Measurements from ENCODE around the gene CLEC16A.
A peak's percentile ranks its signal among the peaks of the same experiment; 100 is the strongest.

CLEC16A gene

DNA sequence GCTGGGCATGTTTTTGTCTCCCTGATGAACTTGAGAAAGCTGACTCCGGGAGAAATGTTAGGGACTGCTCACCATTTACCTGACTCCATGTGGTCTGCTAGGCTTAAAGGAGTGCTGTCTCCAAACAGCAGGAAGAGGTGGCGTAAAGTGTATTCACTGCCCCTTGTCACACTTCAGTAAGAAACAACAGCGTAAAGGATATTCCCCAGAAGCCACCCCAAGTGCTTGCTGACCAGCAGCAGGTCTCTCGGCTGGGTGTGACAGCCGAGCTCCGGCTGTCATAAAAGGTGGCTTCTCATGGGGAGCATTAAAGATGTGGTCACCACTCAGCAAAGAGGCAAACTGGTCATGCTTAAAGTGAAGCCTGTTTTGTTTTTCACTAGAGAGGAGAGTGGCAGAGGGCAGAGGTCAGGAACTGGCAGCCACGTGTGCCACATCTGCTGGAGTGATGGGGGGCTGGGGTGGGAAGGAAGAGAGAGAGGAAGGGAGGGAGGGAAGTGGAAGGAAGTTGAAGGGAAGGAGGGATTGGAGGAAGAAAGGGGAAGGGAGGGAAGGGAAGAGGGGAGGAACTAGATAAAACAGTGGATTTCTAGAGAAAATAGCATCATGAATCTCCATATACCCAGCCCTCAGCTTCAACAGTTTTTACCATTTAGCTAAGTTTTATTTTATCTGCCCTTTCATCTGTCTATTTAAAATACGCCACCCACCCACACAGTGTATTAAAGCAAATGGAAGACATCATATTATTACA is 119.3 kb downstream of the CLEC16A start:
- no peak for DNase-seq (ENCODE audit: low read depth)

DNA sequence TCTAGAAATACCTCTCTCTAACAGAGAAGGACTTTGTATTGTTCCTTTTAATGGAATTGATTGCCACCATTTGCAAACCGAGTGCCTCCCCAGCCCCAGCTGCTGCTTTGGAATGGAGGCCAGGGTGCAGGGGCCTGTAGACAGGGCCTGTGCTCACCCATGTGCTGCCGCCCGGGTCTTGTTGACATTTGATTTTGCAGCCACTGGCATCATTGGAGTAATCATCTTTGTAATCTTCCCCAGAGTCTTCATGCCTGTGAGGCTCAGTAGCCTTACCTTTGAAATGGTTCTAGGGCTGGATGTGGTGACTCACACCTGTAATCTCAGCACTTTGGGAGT is 119.8 kb downstream of the CLEC16A start:
- DNase-seq (ENCODE audit: low read depth) = no peak

DNA sequence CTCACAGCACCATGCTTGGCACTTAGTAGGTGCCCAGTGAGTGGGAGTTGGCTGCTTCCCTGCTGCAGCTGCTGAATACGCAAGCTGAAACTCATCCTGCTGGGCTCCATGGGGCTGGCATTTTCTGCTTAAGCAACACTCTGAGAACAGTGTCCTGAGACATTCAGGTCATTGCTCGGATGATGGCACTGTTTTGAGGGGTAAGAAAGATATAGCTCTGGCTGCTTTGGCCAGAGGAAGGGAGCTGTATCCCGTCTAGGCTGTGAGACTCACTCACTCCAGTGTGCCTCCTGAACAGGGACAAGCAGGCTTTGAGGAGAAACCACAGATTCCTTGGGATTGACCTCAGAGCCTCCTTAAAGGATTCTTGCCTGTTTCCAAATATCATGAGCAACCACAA is 120.5 kb downstream of the CLEC16A start:
- no peak for DNase-seq (ENCODE audit: low read depth)

DNA sequence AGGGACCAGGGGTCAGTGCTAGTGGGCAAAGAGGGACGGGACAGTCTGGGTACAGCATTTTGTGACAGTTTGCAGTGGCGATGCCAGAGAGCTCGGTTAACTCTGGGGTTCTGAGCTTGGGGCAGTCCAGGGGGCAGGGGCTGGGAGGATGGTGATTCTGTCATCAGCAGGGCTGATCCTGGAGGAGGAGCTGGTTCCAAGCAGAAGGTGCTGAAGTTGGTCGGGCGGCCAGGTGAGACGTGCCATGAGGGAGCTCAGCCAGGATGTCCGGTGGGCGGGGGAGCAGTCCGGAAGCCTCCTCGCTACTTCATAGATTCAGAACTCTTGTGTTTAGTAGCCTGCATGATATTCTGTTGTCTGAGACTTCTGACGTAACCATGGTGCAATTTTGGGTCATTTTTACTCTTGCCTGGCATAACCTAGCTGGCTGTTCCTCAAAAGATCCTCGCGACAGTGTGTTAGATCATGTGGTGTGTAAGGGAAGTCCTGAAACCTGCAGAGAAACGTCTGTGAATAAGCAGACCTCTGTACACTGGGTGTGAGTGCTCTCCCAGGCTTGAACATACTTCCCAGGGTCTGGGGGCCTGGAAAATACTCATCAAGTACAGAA is 122.0 kb downstream of the CLEC16A start:
- no peak for DNase-seq (ENCODE audit: low read depth)

DNA sequence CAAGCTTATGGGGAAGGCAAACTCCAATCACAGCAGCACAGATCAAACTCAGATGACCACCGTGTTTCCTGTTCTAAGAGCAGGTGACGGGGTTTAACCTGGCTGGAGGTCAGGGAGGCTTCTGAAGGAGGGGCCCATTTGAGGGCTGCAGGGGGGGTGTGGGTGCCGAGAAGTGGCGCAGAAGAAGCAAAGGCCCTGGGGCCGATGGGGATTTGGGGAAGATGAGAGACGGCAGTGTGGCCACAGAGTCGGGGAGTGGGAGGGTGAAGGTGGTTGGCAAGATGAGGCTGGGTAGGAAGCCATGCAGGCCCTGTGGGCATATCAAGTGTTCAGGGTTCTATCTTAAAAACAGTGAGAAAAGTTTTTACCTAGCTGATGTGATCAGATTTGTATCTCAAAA is 122.9 kb downstream of the CLEC16A start:
- no peak for DNase-seq (ENCODE audit: low read depth)

DNA sequence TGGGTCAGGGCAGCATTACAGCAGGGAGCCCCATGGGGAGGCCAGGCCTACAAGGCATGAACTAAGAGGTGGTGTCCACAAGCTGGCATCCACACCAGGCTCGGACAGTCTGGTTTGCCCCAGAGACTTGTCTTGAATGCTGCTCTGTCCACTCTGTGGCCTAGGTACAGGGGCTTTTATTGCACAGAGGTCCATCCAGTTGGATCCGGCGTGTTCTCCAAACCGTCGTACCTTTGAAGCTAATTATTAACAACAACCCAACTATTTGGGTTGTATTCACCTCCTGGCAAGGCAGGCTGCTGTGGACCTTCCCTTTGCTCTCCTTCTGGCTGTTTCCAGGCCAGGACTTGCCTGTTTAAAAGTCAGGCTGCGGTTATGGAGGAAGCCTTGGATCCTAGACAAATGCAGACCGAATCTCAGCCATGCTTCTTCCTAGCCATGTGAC is 123.4 kb downstream of the CLEC16A start:
- no peak for DNase-seq (ENCODE audit: low read depth)

DNA sequence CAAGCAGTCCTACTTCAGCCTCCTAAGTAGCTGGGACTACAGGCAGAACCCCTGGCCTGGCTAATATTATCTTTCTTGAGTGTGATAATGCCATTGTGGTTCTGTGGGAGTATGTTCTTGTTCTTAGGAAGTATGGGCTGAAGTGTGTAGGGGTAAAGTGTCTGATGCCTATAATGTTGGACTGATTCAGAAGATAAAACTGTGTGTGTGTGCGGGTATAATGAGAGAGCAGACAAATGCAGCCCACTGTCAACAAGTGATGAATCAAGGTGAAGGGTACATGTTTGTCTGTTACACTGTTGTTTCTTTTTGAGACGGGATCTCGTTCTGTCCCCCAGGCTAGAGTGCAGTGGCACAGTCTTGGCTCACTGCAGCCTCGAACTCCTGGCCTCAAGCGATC is 127.5 kb downstream of the CLEC16A start:
- DNase-seq (ENCODE audit: low read depth) = no peak

DNA sequence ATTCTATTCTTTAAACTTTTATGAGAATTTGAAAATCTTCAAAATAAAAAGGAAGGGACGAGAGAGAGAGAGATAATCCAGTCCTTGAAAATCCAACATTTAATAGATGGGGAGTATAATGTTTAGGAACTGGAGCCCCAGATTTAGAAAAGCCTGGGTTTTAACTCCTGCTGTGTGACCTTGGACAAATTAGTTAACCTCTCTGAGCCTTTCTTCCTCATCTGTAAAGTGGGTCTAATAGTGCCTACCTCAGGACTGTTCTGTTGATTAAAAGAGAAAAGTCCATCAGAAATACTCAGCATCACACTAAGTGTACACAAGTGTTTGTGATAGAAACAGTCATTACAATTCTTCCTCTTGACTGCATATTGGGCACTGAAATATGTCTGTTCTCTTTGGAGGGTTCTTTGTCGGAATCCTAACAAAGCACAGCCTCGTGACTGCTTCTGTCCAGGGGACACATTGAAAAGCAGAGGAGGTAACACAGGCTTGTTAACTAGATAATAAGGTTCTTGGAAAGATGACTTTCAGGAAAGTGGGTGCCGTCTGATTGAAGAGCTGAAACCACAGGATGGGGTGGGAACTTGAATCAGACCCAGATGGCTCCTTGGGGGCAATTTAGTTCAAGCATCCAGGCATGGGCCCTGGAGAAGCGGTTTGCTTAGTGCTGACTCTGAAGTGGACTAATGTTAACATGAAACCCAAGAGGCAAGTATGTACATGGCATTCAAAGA is 128.2 kb downstream of the CLEC16A start:
- DNase-seq (ENCODE audit: low read depth) = no peak

DNA sequence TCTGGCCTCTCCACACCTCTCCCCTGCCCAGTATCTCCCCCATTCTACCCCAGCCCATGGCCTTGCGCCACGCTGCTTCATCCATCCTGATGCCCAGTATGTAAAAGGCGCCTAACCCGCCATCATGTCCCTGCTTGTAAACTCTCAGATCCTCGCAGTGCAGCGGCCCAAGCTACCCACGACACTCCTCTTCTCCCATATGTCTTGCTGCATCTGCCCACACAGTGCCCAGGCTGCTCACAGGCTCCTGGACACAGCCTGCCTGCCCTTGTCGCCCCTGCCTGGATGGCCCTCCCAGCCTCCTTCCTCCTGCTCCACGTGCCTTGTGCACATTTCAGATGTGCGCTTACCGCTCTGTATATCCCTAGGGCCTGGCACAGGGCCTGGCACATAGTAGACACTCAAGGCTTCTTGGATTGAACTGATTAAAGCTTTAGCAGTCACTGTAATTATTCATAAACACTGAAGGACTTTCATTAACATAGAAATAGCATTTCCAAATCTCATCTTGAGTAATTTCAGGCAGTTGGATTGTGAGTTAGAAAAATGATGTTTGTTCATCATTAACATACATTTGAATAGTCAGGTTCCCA is 129.1 kb downstream of the CLEC16A start:
- no peak for DNase-seq (ENCODE audit: low read depth)

DNA sequence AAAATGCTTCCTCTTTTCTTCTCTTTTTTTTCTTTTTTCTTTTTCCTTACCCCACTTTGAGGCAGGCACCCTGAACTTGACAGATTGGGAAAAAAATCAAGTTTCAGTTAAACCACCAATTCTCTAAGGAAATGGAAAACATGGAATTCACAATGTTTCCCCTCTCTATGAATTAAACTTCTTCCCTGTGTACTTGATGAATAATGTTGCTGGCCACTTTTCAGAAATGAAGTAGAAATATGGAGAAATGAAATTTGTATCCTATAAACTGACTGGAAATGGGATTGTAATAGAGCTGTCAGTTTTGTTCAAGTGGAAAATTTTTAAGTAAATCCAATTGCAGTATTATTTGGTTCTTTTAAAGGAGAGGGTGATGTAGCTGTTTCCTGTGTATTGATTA is 129.8 kb downstream of the CLEC16A start:
- DNase-seq (ENCODE audit: low read depth) = no peak

DNA sequence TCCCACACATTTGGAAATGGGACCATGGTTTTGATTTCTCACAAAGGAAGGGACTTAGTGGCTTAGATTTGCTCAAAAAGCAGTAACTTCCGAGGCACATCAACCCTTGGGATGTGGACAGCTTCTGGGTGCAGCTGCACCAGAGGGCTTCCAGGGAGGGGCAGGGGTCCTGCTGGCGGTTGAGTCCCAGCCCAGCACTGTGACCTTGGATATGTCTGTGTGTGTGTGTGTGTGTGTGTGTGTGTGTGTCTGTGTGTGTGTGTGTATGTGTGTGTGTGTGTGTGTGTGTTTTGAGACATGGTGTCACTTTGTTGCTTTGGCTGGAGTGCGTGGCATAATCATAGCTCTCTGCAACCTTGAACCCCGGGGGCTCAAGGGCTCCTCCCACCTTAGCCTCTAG is 130.8 kb downstream of the CLEC16A start:
- DNase-seq (ENCODE audit: low read depth) = no peak

DNA sequence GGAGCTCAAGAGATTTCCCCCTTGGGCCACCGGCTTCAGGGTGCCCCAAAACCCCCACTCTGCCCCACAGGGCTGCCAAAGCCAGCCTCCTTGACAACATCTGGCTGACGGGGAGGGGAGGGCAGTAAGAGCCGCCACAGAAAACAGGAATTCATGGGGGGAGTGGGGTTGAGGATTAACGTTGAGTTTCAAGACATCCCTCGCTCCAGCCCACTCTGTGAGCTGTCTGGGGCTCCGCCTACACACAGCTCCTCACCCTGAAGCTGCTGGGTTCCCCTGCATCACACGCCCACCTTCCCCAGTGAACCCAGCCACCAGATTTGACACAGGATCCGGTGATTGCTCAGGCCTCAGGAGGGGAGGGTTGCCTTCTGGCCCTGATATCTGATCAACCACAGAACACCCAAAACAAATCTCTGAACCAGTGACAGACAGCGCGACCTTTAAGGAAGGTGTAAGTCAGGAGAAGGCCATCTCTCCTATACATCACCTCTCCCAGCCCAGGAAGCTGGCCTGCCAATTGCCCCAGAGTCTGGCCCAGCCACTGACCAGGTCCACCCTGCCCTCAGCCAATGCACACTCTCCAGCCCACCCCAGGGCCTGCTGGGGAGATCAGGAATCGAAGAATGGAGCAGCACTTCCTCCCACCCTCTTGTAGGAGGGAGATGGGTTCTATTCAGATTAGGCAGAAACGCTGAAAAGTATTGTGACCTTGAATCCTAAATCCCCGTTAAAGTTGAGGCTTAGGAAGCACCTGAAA is 132.1 kb downstream of the CLEC16A start:
- no peak for DNase-seq (ENCODE audit: low read depth)

DNA sequence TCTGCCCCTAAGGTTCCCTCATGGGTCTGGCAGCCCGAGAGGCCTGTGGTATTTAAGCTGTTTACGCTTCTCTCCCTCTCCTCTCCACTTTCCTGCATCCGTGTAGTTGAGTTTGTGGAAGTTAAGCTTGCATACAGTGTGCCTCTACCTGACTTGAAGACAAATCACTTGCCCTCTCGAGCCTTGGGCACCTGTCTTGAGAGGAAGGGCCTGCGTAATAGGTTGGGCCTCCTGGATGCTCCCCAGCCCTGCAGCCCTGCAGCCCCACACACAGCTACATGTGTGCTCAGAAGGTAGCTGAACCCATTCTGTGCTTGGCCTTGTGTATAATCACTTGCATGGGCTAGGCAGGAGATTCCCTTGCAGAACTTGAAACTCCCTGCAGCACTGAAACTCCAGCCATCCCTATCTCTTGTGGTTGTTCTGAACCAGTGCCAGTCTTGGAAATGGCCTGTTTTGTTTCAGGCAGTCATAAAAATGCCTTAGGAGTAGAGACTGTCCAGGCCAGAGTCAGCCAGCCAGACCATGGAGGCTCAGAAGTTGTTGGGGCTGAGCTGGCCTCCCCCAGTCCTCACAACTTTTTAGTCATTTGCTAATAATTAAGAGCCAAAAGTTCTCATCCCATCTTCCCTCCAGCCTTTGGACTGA is 134.6 kb downstream of the CLEC16A start:
- peak; percentile 50 for DNase-seq (ENCODE audit: low read depth)

DNA sequence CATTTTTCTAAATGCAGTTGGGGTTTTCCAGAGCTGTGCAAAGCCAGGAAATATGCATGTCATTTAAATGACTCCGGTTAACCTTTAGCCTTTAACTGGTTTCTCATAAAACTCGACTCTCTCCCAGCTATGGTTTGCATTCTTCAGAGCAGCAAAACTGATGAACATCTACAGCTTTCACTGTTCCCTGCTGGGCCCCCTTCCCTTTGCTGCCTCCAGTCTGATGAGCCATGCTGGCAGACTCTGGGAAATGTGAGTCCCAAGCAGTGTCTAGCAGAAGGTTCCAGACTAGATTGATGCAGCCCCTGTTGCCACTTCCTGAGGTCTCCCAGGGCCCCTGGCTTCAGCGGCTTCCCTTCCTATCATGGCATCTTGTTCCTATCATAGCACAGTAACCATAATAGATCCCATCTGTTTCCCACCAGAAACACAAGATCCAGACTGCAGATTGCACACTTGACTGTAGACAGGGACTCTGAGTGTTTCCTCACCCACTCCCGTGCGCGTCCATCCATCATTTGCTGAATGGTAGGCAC is 135.4 kb downstream of the CLEC16A start:
- DNase-seq (ENCODE audit: low read depth) = peak; percentile 92

DNA sequence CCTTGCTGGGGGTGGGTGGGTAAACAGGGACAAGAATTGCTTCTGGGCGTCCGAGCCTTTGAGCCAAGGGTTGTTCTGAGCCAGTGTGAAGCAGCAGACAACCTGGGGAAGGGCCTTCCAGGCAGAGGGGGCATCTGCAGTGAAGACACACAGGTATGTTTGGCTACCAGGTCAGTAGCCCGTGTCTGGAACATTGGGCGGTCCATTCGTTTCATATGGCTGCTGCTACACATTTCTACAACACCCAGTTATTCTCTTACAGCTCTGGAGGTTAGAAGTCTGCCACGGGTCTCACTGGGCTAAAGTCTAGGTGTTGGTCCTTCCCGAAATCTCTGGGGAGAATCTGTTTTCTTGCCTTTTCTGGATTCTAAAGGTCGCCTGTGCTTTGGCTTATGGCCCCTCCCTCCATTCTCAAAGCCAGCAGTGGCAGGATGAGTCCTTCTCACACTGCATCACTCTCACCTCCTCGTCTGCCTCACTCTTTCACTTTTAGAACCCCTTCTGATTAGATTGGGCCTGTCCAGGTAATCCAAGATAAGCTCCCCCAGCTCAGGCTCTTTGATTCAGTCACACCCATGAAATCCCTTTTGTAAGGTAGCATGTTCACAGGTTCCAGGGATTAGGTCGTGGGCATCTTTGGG is 136.1 kb downstream of the CLEC16A start:
- no peak for DNase-seq (ENCODE audit: low read depth)

DNA sequence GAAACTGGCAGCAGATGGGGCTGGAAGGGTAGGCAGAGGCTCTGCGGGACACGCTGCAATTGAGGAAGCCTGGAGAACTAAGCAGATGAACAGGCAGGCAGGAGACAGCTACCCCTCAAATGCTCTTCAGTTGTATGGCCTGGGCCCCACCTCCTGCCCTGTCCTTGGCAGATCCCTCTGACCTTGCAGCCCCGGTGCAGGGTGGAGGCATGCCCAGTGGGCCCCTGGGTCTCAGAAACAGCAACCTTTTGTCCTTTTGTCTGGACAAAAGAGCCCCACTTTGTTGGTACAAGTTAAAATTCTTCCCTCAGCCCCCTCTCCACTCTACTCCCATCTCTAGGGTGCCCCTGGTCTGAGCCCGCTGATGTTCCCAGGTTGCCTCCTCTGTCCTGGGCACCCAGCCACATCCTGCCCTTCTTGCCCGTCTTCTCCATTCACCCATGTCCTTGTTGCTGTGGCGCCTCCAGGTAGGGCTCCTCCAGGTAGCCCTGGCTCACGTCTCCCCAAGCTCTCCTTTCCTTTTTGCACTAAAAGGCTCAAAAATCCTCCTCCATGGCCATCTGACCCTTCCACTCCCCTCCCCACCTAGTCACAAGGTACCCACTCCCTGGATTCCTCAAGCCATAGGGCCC is 136.8 kb downstream of the CLEC16A start:
- no peak for DNase-seq (ENCODE audit: low read depth)

DNA sequence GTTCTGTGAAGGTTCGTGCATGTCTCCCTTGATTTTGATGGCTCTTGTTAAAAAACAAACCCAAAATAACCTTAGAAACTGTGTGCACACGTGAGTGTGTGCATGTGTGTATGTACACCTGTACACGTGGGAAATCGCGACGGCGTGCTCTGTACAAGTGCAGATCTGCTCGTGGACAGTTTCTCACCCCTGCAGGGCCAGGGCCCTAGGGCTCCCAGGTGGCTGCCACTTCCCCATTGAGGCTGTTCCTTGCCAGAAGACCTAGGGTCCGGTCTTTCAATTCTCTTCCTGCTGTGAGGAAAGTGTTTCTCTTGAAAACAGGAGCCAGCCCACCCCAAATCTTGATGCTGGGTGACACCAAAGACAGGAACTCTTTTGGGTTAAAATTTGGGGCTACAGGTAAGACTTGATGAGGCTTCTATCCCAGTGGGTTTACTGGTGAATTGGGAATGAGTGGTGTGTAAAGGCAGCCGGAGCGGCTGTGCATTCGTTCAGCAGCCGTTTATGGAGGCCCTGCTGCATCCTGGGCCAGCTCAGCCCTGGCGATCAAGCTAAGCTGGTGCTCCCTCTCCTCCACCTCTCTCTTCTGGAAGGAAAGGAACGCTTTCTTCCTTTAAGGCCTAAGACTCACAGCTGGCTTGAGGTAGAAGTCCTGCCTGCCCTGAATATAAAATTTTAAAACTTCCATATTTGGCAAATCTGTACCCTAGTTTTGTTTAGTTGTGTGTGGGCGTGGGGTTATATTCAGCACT is 137.9 kb downstream of the CLEC16A start:
- no peak for DNase-seq (ENCODE audit: low read depth)

DNA sequence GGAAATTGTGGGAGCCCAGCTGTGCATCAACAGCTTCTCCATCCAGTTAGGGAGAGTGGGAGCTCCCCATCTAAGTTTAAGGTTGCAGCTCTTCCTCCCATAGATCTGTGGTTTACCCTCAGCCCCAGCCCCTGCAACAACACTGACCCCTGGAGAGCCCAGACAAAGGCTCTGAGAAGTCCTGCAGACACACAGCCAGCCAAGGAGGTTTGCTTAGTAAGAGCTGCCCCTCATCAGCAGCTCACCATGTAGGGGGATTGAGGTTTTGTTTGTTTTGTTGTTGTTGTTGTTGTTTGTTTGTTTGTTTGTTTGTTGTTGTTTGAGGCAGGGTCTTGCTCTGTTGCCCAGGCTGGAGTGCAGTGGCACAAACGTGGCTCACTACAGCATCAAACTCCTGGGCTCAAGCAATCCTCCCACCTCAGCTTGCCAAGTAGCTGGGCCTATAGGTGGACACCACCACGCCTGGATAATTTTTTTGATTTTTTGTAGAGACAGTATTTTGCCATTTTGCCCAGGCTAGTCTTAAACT is 138.6 kb downstream of the CLEC16A start:
- no peak for DNase-seq (ENCODE audit: low read depth)

DNA sequence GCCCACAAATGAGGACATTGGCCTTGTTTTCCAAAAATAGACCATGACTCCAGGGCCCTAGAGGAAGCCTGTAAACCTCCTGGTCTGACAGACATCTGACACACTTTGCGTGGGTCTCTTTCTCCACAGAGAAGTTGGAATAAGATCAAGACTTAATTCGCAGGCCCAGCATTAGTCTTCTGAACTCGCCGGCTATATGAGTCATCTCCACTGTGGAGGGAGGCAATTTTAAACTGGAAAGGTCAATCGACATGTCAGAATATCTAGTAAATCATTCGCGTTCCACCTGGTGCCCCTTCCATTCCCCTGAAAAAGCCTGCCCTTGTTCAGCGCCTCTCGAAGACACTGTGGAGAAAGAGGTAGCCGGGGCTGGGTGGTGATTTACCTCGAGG is 140.1 kb downstream of the CLEC16A start:
- peak; percentile 84 for DNase-seq (ENCODE audit: low read depth)
